Central memory CD4-positive, alpha-beta T cell (primary cell): ENCODE measurements around the gene ACE.

Experiments used
- DNase-seq: peaks from one replicate; pipeline ENCODE4 v3.0.0; 2022
- total RNA-seq, 3 experiments: gene quantifications; one replicate each; lab custom pipeline; 2026; lab: John Stamatoyannopoulos, UW

The ACE gene
- 0.18 to 11.0 (median 7.7) reads per million in 3 experiments for total RNA-seq

- peak; percentile 44 for DNase-seq
Observed at GRCh38 chr17:63476854-63477479, at the start of gene ACE. ACE (plus strand) TSS chr17:63477061; CDS start chr17:63477095, 34 bp downstream.

- DNase-seq = no peak
Observed at GRCh38 chr17:63429766-63430165, 47.1 kb upstream of the ACE start.

- no peak for DNase-seq
Observed at GRCh38 chr17:63430223-63430622, 46.6 kb upstream of the ACE start.

GRCh38 chr17:63431618-63431938, 45.3 kb upstream of the ACE start:
- DNase-seq = no peak

GRCh38 chr17:63431939-63432804, 44.7 kb upstream of the ACE start:
- DNase-seq = no peak

GRCh38 chr17:63433746-63434591, 42.9 kb upstream of the ACE start:
- no peak for DNase-seq

- DNase-seq = peak; percentile 77
Observed at GRCh38 chr17:63434951-63435571, 41.8 kb upstream of the ACE start.

GRCh38 chr17:63435681-63436522, 41.0 kb upstream of the ACE start:
- no peak for DNase-seq

- no peak for DNase-seq
Observed at GRCh38 chr17:63436523-63437110, 40.2 kb upstream of the ACE start.

GRCh38 chr17:63437287-63438091, 39.4 kb upstream of the ACE start:
- DNase-seq = no peak

GRCh38 chr17:63438092-63439051, 38.5 kb upstream of the ACE start:
- no peak for DNase-seq

GRCh38 chr17:63439687-63440086, 37.2 kb upstream of the ACE start:
- DNase-seq = peak; percentile 68

- peak; percentile 39 for DNase-seq
Observed at GRCh38 chr17:63440127-63440769, 36.6 kb upstream of the ACE start.

GRCh38 chr17:63440770-63441335, 36.0 kb upstream of the ACE start:
- no peak for DNase-seq

GRCh38 chr17:63441654-63442053, 35.2 kb upstream of the ACE start:
- DNase-seq = no peak

GRCh38 chr17:63442074-63442473, 34.8 kb upstream of the ACE start:
- DNase-seq = no peak

- no peak for DNase-seq
Observed at GRCh38 chr17:63442549-63443035, 34.3 kb upstream of the ACE start.

- DNase-seq = no peak
Observed at GRCh38 chr17:63443053-63443452, 33.8 kb upstream of the ACE start.
